GM21737 (cell line): ENCODE results near the gene RNF19B.

Experiments used
- ATAC-seq: cut with Tn5 transposase; IDR thresholded peaks from one replicate; pipeline ENCODE4 v1.9.1; 2021; ENCODE audit warnings: mild to moderate bottlenecking, moderate library complexity; ENCODE audit not compliant: unreplicated experiment

The RNF19B gene

DNA sequence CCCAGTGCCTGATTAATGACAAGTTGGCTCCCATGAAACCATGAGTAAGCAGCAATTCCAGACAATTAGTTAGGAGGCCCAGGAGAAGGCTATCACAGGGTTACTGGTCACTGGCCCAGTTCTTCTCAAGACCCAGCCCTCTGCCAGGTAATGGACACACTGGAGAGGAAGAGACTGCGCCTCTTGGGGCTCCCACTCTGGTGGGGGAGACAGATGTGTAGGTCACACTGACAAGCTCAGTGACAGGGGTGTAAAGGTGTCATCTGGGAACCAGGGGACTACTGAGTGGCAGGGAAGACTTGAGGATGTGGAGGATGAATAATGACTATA lies 73.4 kb downstream of the RNF19B start:
- ATAC-seq = no peak

DNA sequence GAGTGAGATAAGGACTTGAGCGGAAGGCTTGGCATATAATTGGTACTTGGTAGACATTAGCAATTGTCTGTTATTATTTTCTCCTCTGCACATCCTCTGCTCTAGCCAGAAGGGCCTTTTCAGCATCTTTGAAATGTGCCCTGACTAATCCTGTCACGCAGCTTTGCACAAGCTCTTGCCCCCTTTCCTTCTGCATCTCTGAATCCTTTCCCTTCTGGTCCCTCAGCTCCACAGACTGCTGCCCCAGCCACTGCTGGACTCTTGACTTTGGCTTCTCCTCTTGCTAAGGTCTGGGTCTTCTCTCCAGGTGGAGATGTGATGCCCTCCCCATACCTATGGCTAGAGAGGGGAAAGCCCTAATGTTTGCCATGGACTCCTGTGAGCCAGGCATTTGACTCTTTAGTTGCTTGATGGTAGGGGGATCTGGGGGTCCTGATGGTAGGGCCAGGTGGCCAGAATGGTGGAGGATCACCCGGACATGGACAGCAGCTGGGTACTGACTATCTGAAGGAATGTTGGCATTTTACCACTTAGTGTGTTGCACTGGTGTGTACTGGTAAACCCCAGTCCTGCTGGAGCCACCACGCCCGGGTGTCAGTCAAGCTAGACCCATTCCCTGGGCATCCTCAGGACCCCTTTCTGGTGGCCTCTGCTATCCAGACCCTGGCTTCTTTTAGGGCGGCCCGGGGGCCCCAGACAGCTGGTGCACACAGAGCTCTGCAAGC lies 73.9 kb downstream of the RNF19B start:
- ATAC-seq = no peak

DNA sequence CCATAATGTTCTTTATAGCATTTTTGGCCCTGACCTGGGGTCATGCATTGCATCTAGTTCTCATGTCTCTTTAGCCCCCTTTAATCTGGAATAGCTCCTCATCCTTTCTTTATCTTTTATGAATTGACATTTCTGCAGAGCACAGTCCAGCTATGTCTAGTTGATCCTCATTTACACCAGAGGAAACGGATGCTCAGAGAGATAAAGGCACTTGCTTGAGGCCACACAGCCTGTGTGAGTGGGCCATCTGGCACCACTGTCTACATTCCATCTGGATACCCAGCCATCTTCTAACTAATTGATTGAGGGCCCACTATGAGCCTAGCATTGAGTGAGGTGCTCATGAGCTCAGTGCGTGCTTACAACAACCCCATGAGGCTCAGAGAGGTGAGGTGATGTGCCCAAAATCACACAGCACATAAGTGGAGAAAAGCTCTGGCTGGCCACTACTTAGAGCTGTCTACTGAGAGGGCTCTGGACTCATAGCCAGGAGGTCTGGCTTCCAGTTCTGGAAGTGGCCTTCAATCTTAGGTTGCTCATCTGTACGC lies 74.8 kb downstream of the RNF19B start:
- no peak for ATAC-seq

GRCh38 chr1:32888677-32889420 lies 75.8 kb downstream of the RNF19B start:
- ATAC-seq = no peak

DNA sequence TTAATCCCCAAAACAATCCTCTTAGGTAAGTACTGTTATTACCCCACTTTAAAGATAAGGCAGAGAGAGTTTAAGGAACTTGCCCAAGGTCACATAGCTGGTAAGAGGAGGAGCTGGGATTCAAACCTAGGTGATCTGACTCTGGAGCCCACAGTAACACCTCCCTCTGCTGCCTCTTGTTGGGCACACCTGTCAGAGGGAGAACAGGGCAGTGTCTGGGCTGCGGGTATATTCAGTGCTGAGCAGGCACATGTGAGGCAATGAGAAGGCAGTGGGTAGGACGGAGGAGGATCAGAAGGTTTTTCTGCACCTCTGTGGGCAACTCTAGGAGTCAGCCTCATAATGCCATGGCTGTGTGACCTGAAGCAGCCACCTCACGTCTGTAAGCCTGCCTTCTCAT lies 76.5 kb downstream of the RNF19B start:
- no peak for ATAC-seq

GRCh38 chr1:32887623-32888022 lies 77.0 kb downstream of the RNF19B start:
- no peak for ATAC-seq

- ATAC-seq = no peak
Measured at GRCh38 chr1:32886828-32887414, 77.7 kb downstream of the RNF19B start.
